SHP77 (cell line): Measurements from ENCODE around the gene OBSCN.
"Not testable (repeated sequence)": the region's sequence is repeated elsewhere in the genome, so short reads cannot be mapped to it uniquely, and the experiment has no call there.

Experiments used
- DNase-seq, 2 experiments: peaks; one replicate each; lab custom pipeline; 2025; lab: John Stamatoyannopoulos, UW

The OBSCN gene

DNA sequence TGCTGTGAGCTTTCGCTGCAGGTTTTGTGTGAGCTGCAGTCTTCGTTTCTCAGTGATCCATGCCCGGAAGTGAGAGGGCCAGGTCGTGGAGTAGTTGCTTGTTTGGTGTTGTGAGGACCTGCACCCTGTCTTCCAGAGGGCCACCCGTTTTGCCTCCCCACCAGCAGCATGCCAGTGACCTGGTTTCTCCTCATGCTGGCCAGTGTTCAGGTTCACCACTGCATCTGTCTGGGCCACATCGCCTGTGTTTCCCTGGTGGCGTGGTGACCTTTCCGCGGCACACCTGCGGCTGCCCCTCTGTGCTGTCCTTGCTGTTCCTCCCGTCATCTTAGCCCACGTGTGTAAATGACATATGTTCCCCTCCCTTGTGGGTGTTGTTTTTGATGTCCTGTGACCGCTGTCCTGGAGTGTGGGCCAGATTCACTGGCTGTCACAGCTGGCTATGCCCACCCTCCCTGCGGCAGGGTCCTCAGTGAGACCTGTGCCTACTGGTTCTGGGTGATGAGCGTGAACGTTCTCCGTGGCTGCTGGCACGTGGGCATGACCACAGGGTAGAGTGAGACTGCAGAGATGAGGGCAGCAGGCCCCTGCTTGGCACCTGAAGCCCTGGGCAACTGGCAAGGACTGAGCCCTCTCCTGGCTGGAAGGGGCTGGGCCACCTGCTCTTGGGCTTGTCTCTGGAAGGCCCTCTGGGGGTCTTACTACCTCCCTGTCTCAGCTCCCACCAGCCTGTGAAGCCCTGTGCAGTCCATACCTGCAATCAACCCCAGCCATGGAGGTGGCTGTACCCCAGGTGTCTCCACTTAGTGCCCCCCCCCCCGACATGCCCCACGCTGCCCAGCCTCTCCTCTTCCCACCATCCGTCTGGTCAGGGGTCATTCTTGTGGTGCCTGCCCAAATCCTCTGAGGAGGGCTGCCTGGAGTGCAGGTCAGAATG lies 35.0 kb upstream of the OBSCN start:
- no peak for DNase-seq

DNA sequence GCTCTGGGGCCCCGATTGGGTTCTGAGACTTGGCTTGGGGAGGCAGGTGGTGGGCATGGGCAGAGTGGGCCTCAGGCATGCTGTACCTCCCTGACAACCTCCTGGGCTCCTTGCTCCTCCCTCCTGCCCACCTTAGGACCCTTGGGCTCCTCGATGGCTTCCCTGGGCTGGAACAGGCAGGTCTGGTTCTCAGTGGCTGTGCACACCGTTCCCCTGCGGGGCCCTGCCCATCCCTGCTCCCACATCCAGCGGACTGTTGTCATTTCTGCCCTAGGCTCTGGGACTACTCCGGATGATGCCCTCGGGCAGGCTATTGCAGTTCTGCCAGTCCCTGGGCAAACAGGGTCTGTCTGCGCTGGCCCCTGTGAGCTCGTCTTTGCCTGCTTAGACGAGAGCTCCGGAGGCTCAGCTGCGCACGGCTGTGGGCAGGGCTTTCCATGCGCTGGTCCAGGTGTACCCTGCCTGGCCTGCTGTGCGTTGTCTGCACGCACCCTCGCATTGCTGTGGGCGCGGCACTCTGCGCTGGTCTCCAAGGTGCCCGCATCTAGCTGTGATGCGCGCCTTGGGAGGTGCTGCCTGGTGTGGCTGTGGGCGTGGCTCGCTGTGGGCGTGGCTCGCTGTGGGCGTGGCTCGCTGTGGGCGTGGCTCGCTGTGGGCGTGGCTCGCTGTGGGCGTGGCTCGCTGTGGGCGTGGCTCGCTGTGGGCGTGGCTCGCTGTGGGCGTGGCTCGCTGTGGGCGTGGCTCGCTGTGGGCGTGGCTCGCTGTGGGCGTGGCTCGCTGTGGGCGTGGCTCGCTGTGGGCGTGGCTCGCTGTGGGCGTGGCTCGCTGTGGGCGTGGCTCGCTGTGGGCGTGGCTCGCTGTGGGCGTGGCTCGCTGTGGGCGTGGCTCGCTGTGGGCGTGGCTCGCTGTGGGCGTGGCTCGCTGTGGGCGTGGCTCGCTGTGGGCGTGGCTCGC lies 34.0 kb upstream of the OBSCN start:
- DNase-seq = peak; percentile 29 to 58

DNA sequence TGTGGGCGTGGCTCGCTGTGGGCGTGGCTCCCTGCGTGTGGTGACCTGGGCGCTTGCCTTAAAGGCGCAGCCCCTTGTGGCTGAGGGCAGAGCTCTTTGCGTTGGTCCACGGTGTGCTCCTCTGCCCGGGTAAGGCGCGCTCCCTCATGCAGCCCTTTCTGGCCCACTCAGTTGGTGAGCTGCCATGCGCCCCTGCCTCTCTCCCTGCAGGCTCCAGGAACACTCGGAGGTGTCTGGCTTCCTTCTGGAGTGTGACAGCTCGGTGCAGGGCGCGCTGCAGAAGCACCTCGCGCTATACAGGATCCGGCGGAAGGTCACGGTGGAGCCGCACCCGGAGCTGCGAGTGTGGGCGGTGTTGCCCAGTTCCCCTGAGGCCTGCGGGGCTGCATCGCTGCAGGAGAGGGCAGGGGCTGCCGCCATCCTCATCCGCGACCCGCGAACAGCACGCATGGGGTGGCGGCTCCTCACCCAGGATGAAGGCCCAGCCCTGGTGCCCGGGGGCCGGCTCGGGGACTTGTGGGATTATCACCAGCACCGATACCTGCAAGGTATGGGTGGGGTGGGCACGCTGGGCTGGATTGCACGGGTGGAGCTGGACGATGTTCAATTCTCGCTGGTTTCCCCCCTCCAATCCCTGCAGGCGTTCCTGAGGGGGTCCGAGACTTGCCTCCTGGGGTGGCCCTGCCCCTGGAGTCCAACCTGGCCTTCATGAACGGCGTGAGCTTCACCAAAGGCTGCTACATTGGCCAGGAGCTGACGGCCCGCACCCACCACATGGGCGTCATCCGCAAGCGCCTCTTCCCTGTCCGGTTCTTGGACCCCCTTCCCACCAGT lies 33.1 kb upstream of the OBSCN start:
- peak; percentile 7 to 52 for DNase-seq

DNA sequence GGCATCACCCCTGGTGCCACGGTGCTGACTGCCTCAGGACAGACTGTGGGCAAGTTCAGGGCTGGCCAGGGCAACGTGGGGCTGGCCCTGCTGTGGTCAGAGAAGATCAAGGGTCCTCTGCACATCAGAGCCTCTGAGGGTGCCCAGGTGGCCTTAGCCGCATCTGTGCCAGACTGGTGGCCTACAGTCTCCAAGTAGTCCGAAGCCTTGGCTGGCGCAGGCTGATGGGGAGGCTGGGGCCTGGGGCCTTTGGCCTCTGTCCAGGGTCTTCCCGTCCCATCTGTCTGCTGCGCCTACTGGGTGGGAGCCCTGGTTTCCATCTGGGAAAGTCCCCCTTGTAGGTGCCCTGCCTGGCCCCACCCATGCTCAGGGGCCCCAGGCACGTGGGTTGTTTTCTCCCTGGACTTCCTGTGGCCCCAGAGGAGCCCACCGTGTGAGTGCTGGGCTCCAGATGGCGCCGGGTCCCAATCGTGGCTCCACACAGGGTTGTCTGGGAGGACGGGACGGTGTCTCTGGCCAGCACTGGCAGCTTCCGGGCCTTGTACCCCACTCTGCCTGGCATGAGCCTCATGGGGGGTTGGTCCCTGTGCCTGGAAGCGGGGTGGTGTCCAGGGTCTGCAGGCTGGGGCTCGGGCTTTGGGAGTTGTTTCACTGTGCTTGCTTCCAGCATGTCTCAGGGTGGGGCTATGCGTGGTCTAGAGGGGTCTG lies 32.4 kb upstream of the OBSCN start:
- DNase-seq = no peak

DNA sequence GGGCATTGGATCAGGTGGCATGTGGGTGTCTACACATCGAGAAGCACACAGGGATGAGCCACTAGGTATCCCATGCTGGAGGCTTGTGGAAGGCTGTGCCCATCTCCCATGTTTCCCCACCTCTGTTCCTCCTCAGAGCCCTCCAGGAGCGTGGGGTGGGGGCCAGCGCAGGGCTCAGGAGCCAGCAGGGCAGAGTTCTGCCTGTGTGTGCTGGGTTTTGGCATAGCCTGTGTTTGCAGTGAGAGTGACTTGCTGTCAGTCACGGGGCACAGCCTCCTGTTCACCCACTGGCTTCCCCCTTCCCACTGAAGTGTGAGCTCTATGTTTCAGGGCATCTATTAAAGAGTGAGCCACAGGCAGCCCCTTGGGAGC lies 31.8 kb upstream of the OBSCN start:
- DNase-seq = no peak

DNA sequence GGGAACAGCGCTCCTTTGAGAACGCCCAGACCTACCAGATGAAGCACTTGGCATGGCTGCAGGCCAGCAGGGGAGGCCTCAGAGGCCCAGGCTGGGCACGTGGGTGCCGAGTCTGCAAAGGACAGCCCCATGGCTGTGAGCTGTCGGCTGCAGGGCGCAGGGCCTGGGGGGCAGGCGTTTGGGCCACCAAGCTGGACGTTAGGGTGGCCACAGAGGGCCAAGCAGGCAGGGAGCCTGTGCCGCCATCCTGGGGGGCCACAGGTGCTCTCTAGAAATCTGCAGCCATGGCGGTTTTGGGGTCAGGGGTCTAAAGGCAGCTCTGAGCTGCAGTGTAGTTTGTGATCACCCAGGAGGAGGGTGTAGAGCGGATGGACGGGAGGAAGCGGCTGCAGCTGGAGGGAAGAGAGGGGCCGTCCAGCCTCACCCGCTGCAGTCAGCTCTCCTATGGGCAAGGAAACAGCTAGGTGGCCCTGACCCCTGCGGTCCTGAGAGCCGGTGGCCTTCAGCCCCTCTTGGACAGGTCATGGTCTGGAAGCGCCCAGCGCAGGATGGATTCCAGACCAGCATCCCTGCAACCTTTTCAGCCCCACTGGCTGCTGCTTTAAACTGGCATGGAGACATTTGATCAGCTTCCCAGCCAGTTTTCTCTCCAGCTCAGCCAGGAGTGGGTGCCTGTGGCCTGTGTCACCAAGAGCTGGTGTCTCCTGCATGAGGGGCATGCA lies 31.2 kb upstream of the OBSCN start:
- no peak for DNase-seq

DNA sequence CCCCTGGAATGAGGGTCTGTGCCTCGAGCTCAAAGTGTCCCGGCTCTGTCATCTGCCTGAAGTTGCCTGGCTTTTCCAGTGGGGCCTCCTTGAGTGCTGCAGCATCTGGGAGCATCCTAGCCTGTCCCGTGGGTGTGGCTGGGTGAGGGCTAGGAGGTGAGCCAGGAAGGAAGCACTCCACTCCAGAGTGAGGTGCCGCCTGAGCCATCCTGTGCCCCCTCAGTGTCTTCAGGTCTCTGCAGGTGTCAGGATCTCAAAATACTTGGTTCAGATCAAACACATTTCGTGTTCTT lies 30.7 kb upstream of the OBSCN start:
- DNase-seq = no peak

DNA sequence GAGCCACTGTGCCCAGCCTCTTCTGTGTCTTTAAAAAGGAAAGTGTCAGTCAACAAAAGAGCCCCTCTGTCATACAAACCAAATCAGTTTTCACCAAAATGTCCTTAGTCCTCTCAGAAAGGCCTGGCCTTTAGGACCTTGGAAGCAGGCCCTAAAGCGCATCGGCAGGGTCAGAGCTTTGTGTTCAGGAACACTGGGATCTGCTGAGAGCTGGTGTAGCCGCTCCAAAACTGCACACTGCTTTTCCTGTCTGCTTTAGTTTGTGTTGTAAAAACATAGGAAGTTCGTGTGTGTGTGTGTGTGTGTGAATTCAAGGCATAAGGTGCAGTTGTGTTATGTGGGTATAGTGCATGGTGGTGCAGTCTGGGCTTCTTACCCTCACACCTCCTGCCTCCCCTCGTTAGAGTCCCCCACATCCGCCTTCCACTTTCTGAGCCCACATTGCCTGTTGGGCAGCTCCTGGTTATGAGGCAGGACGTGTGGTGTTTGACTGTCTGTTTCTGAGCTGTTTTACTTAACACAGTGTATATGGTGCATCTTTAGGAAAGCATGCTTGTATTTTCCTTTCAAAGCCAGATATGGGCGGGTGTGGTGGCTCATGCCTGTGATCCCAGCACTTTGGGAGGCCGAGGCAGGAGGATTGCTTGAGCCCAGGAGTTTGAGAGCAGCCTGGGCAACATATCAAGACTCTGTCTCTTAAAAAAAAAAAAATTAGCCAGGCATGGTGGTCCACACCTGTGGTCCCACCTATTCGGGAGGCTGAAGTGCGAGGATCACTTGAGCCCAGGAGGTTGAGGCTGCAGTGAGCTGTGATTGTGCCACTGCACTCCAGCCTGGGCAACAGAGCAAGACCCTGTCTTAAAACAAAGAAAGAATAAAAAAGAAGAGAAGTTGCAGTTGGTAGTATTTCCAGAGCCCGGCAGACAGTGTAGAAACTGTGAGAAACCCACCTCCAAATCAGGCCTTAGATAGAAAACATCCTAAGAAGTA lies 29.8 kb upstream of the OBSCN start:
- DNase-seq = no peak

DNA sequence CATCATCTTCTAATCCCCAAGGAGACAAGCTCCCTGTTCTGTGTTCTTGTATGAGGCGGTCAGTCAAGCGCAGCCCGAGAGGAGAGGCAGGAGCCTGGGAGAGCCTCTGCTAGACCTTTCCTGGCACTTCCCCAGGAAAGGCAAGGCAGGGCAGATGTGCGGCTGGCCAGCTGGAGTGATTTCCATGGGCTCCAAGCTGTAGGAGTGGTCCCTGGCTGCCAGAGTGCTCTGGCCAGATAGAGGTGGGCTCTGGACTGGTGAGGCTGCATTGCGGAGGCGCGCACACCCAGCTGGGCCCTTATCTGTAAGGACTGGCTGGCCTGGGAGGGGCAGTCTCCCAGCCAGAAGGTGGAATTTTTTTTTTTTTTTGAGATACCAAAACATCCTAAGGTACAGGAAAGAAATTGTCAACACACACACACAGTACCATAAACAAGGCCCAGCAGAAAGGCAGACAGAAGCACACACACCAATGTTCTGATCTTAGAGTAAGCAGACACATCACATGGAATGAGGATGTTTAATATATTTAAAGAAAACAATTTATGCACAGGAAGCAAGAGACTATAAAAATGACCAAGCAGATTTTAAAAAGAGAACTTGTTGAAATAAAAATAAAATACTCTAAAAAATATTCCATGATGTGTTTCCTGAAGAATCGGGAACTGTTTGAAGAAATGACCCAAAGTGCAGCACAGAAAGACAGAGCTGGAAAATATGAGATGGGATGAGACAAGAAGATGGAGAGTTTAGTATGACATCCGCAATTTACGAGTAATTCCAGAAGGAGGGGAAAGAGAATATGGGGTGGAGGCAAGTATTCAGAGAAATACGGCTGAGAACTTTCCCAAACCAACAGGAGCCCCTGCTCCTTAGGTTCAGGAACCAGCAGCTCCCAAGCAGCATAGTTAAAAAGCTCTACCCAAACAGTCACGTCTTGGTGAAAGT lies 28.8 kb upstream of the OBSCN start:
- DNase-seq = no peak

DNA sequence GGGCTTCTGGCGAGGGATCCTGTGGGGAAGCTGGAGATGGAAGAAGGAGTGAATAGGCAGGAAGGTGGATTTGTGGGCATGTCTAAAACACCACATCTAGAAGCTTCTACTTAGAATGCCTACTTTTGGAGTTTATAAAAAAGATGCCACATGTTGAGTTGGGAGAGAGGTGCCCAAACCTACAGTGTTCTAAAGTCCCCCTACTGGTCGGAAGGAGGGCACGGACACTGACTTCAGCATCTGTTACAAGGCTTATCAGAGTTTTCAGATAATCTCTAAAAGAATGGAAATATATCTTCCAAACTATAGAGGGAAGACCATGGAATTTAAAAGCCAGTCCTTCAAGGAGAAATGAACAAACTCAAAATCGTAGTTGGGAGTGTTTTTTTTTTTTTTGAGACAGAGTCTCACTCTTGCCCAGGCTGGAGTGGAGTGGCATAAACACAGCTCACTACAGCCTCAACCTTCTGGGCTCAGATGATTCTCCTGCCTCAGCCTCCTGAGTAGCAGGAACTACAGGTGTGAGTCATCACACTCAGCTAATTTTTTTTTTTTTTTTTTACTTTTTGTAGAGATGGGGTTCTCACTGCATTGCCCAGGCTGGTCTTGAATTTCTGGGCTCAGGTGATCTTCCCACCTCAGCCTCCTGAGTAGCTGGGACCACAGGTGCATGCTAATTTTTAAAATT lies 27.4 kb upstream of the OBSCN start:
- DNase-seq = no peak

DNA sequence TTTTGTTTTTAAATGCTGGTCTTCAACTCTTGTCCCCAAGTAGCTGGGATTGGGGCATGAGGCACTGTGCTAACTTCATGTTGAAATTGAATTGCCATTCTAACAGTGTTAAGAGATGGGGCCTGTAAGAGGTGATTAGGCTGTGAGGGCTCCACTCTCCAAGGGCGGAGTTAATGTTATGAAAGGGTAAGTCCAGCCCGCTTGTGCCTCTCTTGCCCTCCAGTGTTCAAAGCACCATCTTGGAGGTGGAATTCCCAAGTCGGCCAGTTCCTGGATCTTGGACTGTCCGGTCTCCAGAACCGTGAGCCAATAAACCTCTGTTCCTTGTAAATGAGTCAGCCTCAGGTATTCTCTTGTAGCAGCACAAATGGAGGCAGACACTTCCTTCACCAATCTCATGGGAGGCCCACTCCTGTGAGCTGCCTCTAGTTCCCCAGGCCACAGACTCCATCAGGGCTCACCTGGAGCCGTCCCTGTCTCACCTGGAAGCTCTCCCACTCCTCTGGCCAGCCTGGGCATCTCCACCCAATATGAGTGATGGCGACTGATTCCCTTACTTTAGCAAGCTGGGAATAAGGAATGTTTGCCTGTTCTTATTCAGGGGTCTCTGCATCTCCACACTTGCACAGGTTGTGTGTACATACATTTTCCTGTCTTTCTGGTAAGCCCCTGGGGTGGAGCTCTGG lies 26.7 kb upstream of the OBSCN start:
- DNase-seq = no peak

DNA sequence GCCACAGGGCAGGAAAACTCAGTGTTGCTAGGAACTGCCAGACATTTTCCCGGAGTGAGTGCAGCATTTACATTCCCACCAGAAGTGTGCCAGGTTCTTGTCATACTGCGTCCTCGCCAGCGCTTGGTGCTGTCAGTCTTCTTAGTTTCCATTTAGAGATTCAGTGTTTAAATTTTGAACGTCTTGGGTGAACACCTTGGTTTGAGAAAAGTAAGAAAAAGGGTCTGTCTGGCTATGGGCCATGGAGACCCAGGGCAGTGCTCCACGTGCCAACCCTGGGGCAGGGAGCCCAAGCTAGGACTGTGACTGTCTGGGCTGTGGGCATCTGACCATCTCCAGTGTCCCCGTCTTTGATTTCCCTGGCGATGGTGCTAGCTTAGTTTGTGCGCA lies 26.2 kb upstream of the OBSCN start:
- no peak for DNase-seq

DNA sequence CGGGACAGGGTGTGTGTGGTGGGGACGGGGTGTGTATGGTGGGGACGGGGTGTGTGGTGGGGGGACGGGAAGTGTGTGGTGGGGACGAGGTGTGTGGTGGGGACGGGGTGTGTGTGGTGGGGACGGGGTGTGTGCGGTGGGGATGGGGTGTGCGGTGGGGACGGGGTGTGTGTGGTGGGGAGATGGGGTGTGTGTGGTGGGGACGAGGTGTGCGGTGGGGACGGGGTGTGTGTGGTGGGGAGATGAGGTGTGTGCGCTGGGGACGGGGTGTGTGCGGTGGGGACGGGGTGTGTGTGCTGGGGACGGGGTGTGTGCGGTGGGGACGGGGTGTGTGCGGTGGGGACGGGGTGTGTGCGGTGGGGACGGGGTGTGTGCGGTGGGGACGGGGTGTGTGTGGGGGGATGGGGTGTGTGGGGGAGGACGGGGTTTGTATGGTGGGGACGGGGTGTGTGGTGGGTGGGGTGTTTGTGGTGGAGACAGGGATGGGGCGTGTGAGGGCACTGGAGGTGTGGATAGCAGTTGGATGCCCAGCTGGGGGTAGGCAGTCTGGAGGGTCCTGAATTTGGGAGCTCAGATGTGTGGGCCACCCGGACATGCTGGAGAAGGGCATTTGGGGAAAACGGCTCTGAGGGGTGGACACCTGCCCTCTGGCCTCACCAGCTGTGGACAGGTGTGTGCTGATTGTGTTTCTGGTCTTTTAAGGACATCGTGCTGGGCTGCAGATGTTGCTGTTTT lies 25.4 kb upstream of the OBSCN start:
- no peak for DNase-seq

DNA sequence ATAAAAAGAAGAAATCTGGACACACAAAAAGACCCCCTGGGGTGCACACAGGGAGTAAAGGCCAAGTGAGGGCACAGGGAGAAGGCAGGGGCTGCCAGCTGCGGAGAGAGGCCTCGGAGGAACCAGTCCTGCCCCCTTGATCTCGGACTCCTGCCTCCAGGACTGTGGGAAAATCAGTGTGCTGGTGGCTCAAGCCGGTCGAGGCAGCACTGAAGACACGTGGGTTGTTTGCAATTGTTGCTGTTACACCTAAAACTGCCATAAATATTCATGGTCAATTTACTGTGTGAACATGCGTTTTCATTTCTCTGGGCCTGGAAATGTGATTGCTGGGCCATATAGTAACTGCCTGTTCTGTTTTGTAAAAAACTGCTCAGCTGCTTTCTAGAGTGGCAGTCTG lies 23.7 kb upstream of the OBSCN start:
- DNase-seq = no peak

DNA sequence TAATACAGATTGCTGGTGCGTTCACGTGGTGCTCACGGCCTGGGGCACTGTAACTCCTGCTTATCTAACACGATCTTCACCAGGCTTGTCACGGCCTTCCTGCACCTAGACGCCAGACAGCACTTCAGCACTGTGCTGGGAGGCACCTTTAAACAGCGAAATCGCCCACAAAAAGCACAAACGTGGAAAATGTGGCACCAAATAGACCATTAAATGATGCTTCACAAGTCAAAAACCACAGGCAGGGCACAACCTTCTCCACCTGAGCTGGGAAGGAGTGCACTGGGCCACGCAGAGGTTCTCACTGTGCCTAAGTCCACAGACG lies 22.2 kb upstream of the OBSCN start:
- no peak for DNase-seq

DNA sequence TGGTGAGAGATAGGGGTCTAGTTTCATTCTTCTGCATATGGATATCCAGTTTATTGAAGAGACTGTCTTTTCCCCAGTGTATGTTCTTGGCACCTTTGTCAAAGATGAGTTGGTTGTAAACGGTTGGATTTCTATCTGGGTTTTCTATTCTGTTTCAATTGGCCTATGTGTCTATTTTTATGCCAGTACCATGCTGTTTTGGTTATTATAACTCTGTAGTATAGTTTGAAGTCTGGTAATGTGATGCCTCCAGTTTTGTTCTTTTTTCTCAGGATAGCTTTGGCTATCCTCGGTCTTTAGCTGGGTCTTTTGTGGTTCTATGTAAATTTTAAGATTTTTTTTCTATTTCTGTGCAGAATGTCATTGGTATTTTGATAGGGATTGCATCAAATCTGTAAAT lies 19.6 kb upstream of the OBSCN start:
- not testable (repeated sequence) for DNase-seq

DNA sequence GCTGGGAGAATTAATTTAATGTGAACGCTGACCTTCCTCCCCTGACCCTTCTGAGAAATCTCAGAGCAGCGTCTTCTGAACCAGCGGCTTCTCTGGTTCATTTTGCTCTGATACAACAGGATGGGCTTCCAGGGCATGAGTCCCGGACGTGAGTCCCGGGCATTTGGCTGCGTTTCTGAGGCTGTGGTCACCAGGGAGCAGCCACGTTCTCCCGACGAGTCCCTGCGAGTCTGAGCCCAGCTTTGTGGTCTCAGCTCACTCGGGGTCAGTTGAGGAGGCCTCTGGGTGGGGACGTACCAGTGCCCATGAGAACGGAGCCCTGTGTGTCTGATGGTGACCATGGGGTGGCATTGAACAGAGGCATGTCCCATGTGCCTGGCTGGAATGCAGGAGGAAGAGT lies 17.7 kb upstream of the OBSCN start:
- no peak for DNase-seq
